ENCODE measurements around the gene VPS35.
A peak's percentile ranks its signal among the peaks of the same experiment; 100 is the strongest.

Gene VPS35

GRCh38 chr16:46688654-46689364 is at the start of gene VPS35:
Gene VPS35, minus strand, starts transcription at chr16:46689178. Its CDS starts 45 bp downstream, at chr16:46689133.
- DNase-seq, result peak; percentile 100

GRCh38 chr16:46737621-46738214 is 48.7 kb upstream of the VPS35 start:
- DNase-seq, result no peak

GRCh38 chr16:46736695-46737094 is 47.7 kb upstream of the VPS35 start:
- DNase-seq, result no peak

GRCh38 chr16:46733319-46733830 is 44.4 kb upstream of the VPS35 start:
- no peak for DNase-seq

- DNase-seq, result no peak
Observed at GRCh38 chr16:46732561-46732960, 43.6 kb upstream of the VPS35 start.

- DNase-seq, result no peak
Observed at GRCh38 chr16:46731691-46732555, 42.9 kb upstream of the VPS35 start.

GRCh38 chr16:46730801-46731690 is 42.1 kb upstream of the VPS35 start:
- no peak for DNase-seq

GRCh38 chr16:46730126-46730525 is 41.1 kb upstream of the VPS35 start:
- DNase-seq, result no peak

- DNase-seq, result no peak
Observed at GRCh38 chr16:46729326-46729995, 40.5 kb upstream of the VPS35 start.

GRCh38 chr16:46728806-46729205 is 39.8 kb upstream of the VPS35 start:
- DNase-seq, result no peak

- no peak for DNase-seq
Observed at GRCh38 chr16:46727630-46728029, 38.7 kb upstream of the VPS35 start.

GRCh38 chr16:46727184-46727583 is 38.2 kb upstream of the VPS35 start:
- DNase-seq, result no peak

GRCh38 chr16:46721885-46722284 is 32.9 kb upstream of the VPS35 start:
- DNase-seq, result no peak

- DNase-seq, result no peak
Observed at GRCh38 chr16:46720619-46721018, 31.6 kb upstream of the VPS35 start.

- no peak for DNase-seq
Observed at GRCh38 chr16:46719528-46719927, 30.6 kb upstream of the VPS35 start.

GRCh38 chr16:46718214-46718613 is 29.2 kb upstream of the VPS35 start:
- no peak for DNase-seq

- DNase-seq, result no peak
Observed at GRCh38 chr16:46717692-46718091, 28.7 kb upstream of the VPS35 start.

GRCh38 chr16:46715769-46716305 is 26.9 kb upstream of the VPS35 start:
- DNase-seq, result no peak

GRCh38 chr16:46714797-46715591 is 26.0 kb upstream of the VPS35 start:
- DNase-seq, result no peak

- no peak for DNase-seq
Observed at GRCh38 chr16:46713634-46714033, 24.7 kb upstream of the VPS35 start.

GRCh38 chr16:46712911-46713310 is 23.9 kb upstream of the VPS35 start:
- peak; percentile 81 for DNase-seq
